ENCODE measurements around the gene ACTG2. TPM values are rescaled to one million over a fixed set of nuclear protein-coding genes. Genes with fewer than 3 reads are reported as not detected.

Gene ACTG2
- total RNA-seq, 1 donor from 2014 or later = 13.7 TPM

DNA sequence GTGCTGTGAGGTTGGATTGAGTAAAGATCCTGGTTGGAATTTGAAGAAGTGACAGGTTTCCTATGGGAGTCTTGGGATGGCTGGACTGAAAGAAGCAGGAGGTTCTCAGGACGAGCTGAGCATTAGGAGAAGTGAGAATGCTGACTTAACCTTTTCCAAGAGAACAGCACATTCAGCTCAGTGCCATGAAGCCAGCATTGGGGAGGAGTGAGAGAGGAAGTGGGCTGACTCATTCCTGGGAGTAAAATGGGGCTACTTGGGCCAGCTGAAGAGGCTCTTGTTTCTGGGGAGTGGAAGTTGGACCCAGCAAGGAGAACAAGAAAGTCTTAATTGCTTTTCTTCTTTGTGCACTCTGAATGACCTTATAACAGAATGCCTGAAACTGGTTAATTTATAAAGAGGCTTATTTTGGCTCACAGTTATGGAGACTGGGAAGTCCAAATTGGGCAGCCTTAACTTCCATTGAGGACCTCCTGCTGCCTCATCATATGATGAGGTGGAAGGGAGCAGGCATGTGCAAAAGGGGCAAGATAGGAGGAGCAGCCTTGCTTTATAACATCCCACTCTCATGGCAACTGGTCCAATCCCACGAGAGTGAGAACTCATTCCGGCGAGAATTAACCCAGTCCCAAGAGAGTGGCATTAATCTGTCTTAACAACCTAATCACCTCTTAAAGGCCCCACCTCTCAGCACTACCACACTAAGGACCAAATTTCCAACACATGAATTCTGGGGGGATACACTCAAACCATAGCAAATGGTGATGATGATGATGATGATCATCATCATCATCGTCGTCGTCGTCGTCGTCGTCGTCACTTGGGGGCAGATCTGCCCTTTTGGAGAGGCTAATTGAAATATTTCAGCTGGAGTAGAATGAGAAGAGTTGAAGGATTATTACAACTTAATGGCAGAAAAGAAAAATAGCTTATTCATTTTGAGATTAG is 60.0 kb downstream of the ACTG2 start:
- no peaks in the 10 kb centered on the region for H3K27me3 Mint-ChIP-seq
- TF ChIP-seq, protein P1, sequence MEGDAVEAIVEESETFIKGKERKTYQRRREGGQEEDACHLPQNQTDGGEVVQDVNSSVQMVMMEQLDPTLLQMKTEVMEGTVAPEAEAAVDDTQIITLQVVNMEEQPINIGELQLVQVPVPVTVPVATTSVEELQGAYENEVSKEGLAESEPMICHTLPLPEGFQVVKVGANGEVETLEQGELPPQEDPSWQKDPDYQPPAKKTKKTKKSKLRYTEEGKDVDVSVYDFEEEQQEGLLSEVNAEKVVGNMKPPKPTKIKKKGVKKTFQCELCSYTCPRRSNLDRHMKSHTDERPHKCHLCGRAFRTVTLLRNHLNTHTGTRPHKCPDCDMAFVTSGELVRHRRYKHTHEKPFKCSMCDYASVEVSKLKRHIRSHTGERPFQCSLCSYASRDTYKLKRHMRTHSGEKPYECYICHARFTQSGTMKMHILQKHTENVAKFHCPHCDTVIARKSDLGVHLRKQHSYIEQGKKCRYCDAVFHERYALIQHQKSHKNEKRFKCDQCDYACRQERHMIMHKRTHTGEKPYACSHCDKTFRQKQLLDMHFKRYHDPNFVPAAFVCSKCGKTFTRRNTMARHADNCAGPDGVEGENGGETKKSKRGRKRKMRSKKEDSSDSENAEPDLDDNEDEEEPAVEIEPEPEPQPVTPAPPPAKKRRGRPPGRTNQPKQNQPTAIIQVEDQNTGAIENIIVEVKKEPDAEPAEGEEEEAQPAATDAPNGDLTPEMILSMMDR (conservative IDR thresholded peaks at IDR 0.05) = no peak
- H3K9me3 Mint-ChIP-seq = no peaks in the 10 kb centered on the region
- H3K36me3 Mint-ChIP-seq = peaks cover 48% of the 10 kb centered on the region
- H3K4me1 Mint-ChIP-seq (ENCODE audit: unreplicated experiment) = peaks cover 13% of the 10 kb centered on the region
- DNase-seq (ENCODE audit: extremely low spot score, unreplicated experiment) = no peak
- H3K27ac Mint-ChIP-seq = peak overlapping the region; percentile 31
- H3K4me3 Mint-ChIP-seq = no peak overlapping the region

DNA sequence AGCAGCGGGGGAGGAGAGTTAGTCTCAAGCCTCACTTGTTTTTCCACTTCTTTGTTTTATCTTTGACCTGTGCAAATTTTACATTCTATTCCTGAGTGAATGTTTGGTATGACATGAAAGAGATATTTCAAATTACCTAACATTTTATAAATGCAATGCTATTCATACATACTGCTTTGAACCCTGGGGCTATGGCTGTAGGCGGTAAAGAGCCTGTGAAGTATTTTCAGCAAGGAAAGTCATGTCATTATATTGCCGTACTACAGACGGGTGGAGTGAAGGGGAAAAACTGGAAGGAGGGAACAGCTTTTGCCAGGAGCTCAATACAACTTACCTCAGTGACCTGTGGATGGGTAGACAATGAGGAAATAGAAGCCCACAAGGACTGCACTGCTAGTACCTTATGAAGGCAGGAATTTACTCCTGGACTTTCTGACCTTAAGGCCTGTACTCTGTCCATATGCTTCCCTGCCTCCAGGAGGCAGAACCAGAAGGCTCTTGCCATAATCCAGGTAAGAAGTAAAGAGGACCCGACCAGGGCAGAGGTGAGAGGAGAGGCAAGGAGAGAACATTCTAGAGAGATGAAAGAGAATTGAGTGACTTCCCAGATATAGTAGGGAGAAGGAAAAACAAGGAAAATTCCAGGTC is 63.5 kb downstream of the ACTG2 start:
- TF ChIP-seq, protein P1 (conservative IDR thresholded peaks at IDR 0.05) = no peak
- Mint-ChIP-seq H3K27me3 (no peaks in the 10 kb centered on the region), H3K9me3 (no peaks in the 10 kb centered on the region), H3K4me3 (peak overlapping the region; percentile 19), H3K36me3 (peaks cover 65% of the 10 kb centered on the region), H3K4me1 (ENCODE audit: unreplicated experiment) (peaks cover 13% of the 10 kb centered on the region), H3K27ac (peak overlapping the region; percentile 86)
- DNase-seq (ENCODE audit: extremely low spot score, unreplicated experiment) = no peak

DNA sequence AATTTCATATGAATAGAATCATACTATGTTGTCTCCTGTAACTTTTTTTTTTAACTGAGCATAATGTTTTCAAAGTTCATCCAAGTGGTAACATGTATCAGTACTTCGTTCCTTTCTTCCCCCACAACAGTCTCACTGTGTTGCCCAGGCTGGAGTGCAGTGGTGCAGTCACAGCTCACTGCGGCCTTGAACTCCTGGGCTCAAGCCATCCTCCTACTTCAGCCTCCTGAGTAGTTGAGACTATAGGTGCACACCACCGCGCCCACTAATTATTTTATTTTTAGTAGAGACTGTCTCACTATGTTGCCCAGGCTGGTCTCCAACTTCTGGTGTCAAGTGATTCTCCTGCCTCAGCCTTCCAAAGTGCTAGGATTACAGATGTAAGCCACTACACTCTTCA is 68.5 kb downstream of the ACTG2 start:
- TF ChIP-seq, protein P1 (conservative IDR thresholded peaks at IDR 0.05) = no peak
- no peak overlapping the region for H3K27ac Mint-ChIP-seq
- peaks cover 5% of the 10 kb centered on the region for H3K9me3 Mint-ChIP-seq
- no peaks in the 10 kb centered on the region for H3K27me3 Mint-ChIP-seq
- H3K36me3 Mint-ChIP-seq = peaks cover 43% of the 10 kb centered on the region
- no peak overlapping the region for H3K4me3 Mint-ChIP-seq
- no peak for DNase-seq (ENCODE audit: extremely low spot score, unreplicated experiment)
- peaks cover 11% of the 10 kb centered on the region for H3K4me1 Mint-ChIP-seq (ENCODE audit: unreplicated experiment)

DNA sequence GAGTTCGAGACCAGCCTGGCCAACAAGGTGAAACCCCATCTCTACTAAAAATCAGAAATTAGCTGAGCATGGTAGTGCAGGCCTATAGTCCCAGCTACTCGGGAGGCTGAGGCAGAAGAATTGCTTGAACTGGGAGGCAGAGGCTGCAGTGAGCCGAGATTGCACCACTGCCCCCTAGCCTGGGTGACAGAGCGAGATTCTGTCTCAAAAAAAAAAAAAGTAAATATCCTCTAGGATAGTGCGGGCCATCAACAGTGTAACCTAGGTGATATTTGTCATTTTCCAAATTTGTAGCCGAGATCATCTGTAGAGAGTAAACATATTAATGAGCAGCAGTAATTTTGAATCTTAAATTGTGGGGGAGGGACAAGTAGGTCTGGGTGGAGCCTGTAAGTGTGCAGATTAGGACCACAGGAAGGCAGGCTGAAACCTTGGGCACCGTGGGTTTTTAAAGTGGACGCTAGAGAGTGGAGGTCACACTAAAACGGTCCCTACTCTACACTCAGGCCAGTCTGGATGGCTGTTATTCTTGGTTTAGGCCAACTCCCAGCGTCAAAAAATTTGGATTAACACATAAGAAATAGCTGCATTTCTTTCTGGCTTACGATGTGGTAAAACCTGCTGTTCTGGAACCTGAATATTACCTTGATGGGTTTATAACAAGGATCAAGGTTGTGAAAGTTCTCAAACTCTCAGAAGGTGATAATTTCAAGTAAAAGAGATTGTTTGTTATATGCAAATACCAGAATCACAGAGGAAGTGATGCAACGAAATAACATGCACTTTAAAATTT is 69.2 kb downstream of the ACTG2 start:
- Mint-ChIP-seq H3K9me3 (peaks cover 5% of the 10 kb centered on the region), H3K4me1 (ENCODE audit: unreplicated experiment) (peaks cover 4% of the 10 kb centered on the region), H3K27me3 (no peaks in the 10 kb centered on the region), H3K4me3 (no peak overlapping the region), H3K27ac (peak overlapping the region; percentile 58), H3K36me3 (peaks cover 36% of the 10 kb centered on the region)
- TF ChIP-seq, protein P1 (conservative IDR thresholded peaks at IDR 0.05) = no peak
- DNase-seq (ENCODE audit: extremely low spot score, unreplicated experiment) = no peak

DNA sequence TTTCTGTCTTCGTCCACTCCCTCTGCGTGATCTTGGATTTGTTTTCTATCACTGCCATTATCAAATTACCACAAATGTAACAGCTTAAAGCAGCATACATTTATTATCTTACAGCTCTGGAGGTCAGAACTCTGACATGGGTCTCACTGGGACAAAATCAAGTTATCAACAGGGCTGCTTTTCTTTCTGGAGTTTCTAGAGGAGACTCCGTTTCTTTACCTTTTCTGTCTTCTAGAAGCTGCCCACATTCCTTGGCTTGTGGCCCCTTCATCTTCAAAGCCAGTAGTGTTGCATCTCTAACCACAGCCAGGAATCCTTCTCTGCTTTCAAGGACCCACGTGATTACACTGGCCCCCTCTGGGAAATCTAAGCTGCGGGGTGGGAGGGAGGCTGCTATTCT is 70.0 kb downstream of the ACTG2 start:
- H3K9me3 Mint-ChIP-seq = peaks cover 5% of the 10 kb centered on the region
- TF ChIP-seq, protein P1 (conservative IDR thresholded peaks at IDR 0.05) = no peak

More for the DNA sequence above, 70.0 kb downstream of the ACTG2 start:
- Mint-ChIP-seq H3K4me1 (ENCODE audit: unreplicated experiment) (peaks cover 4% of the 10 kb centered on the region), H3K27me3 (no peaks in the 10 kb centered on the region), H3K36me3 (peaks cover 33% of the 10 kb centered on the region), H3K4me3 (no peak overlapping the region), H3K27ac (peak overlapping the region; percentile 58)
- DNase-seq (ENCODE audit: extremely low spot score, unreplicated experiment) = no peak

Measured in type B pancreatic cell (in vitro differentiated cells).